Measurements from ENCODE around the gene CNN2. TPM values are rescaled to one million over a fixed set of nuclear protein-coding genes. Genes with fewer than 3 reads are reported as not detected.

Gene CNN2
- total RNA-seq, 1 experiment from 2014 or later = 524 TPM

DNA sequence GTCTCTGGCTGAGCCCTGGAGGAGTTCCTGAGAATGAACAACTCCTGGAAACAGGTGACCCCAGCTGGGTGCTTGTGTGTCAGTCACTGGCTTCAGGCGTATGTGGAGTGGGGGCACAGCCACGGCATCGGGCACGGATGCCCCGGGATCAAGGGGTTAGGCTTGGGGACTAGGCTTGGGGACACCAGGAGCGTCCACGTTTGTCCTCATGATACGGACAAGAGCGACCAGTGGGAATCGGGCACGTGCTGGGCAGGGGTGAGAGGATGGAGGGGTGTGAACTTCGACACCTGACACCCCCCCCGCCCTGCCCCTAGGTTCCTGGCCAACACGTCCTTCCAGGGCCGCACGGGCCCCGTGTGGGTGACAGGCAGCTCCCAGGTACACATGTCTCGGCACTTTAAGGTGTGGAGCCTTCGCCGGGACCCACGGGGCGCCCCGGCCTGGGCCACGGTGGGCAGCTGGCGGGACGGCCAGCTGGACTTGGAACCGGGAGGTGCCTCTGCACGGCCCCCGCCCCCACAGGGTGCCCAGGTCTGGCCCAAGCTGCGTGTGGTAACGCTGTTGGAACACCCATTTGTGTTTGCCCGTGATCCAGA lies 22.1 kb upstream of the CNN2 start:
- peak overlapping the region in 1 of 2 experiments; percentile 25; a peak in 1 of 5 replicates for H3K4me3 Mint-ChIP-seq
- DNase-seq = no peak

More for the DNA sequence above, 22.1 kb upstream of the CNN2 start:
- no peak overlapping the region for H2BK12ac ChIP-seq (ENCODE audit: insufficient read length, low read depth, low read length)
- no peak overlapping the region for H2BK20ac ChIP-seq (ENCODE audit: low read depth, low read length, poor library complexity, severe bottlenecking)
- H2AK5ac ChIP-seq (ENCODE audit: insufficient read length, low read length) = no peak overlapping the region
- no peak overlapping the region for H3K4ac ChIP-seq (ENCODE audit: low read depth, low read length)
- H3K18ac ChIP-seq (ENCODE audit: insufficient read length, low read depth, low read length) = no peak overlapping the region
- no peak overlapping the region for H2BK15ac ChIP-seq (ENCODE audit: low read depth, low read length)
- no peak overlapping the region; a peak in 1 of 7 replicates for H3K27ac Mint-ChIP-seq
- peaks cover 0 to 15% (median 8%) of the 10 kb centered on the region in 3 experiments; a peak in 4 of 7 replicates for H3K36me3 Mint-ChIP-seq (ENCODE audit: insufficient read depth in 1 of 3, low read depth in 3 of 3)
- H3K23ac ChIP-seq (ENCODE audit: insufficient read length, low read depth, low read length) = no peak overlapping the region
- H3K4me1 Mint-ChIP-seq = peaks cover 0 to 4% of the 10 kb centered on the region in 2 experiments; a peak in 2 of 4 replicates
- no peak overlapping the region for H3K14ac ChIP-seq (ENCODE audit: insufficient read depth, low read length)
- no peak overlapping the region for H4K8ac ChIP-seq (replicated peaks; ENCODE audit: insufficient read length, low read depth, low read length)
- H3K79me2 ChIP-seq (ENCODE audit: insufficient read depth, low read length) = 0 out of 2 replicates have a peak, but pooled peaks cover 2% of the 10 kb centered on the region
- no peak overlapping the region for H3K9ac ChIP-seq (ENCODE audit: extremely low read depth, insufficient read length, low read length)
- peaks cover 9% of the 10 kb centered on the region for H3K27me3 ChIP-seq (ENCODE audit: insufficient read depth, low read length)
- no peak overlapping the region for H3K4me2 ChIP-seq (ENCODE audit: insufficient read depth, insufficient read length, low read length)
- H3K27me3 Mint-ChIP-seq (ENCODE audit: low read depth) = peaks cover 22% of the 10 kb centered on the region
- no peaks in the 10 kb centered on the region for H3K4me1 ChIP-seq (ENCODE audit: insufficient read depth, low read length)
- WGBS (ENCODE audit: extremely low coverage, insufficient read length, low lambda C conversion rate) = no CpG with 5 or more reads among the region's 32 CpGs
- H3K9me3 Mint-ChIP-seq = no peaks in the 10 kb centered on the region
- no peaks in the 10 kb centered on the region for H4K20me1 ChIP-seq (ENCODE audit: control insufficient read depth, insufficient read depth, insufficient read length)
- H3T11ph ChIP-seq (ENCODE audit: low read length) = no peak overlapping the region
- H3K27ac ChIP-seq (ENCODE audit: insufficient read length, low read depth, low read length) = no peak overlapping the region
- H4K91ac ChIP-seq (ENCODE audit: insufficient read length, low read depth, low read length) = no peak overlapping the region
- peaks cover 10% of the 10 kb centered on the region for H3K23me2 ChIP-seq (ENCODE audit: insufficient read length, low read depth, low read length, poor library complexity, severe bottlenecking)
- H4K5ac ChIP-seq (ENCODE audit: insufficient read length, low read depth, low read length) = no peak overlapping the region
- no peak overlapping the region for H2BK120ac ChIP-seq (ENCODE audit: low read depth, low read length, poor library complexity, severe bottlenecking)
- no peaks in the 10 kb centered on the region for H3K79me1 ChIP-seq (ENCODE audit: insufficient read depth, low read depth, low read length, poor library complexity, severe bottlenecking)
- TF ChIP-seq, protein P1, sequence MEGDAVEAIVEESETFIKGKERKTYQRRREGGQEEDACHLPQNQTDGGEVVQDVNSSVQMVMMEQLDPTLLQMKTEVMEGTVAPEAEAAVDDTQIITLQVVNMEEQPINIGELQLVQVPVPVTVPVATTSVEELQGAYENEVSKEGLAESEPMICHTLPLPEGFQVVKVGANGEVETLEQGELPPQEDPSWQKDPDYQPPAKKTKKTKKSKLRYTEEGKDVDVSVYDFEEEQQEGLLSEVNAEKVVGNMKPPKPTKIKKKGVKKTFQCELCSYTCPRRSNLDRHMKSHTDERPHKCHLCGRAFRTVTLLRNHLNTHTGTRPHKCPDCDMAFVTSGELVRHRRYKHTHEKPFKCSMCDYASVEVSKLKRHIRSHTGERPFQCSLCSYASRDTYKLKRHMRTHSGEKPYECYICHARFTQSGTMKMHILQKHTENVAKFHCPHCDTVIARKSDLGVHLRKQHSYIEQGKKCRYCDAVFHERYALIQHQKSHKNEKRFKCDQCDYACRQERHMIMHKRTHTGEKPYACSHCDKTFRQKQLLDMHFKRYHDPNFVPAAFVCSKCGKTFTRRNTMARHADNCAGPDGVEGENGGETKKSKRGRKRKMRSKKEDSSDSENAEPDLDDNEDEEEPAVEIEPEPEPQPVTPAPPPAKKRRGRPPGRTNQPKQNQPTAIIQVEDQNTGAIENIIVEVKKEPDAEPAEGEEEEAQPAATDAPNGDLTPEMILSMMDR (conservative IDR thresholded peaks at IDR 0.05) = no peak
- no peak overlapping the region for H2BK5ac ChIP-seq (ENCODE audit: insufficient read length, low read length)
- no peak overlapping the region for H3K56ac ChIP-seq (ENCODE audit: insufficient read length, low read depth, low read length)
- H2AFZ ChIP-seq (ENCODE audit: low read length) = no peak overlapping the region
- no peaks in the 10 kb centered on the region for H3K9me3 ChIP-seq (ENCODE audit: control insufficient read depth, low read depth, low read length)

Data from H9 (cell line).